HCT116 (cell line): ENCODE data around the gene ATP8A2.

Experiments
- ATF3 ChIP-seq: IDR thresholded peaks from 2 replicates; pipeline ENCODE4 v1.6.1; 2012
- CEBPB ChIP-seq: IDR thresholded peaks from 2 replicates; pipeline ENCODE4 v1.6.1; 2012; ENCODE audit warnings: low read depth
- CTCF ChIP-seq, 3 experiments: fragments of 200-600 bp in 1 of 3; sonication (generic) in 1 of 3; IDR thresholded peaks in 2 of 3; conservative IDR thresholded peaks in 1 of 3; 2 replicates each; pipeline ENCODE4 v1.5.1; 2012 to 2017; ENCODE audit warnings: low read depth in 2 of 3, low read length in 2 of 3, antibody characterized with exemption in 1 of 3, borderline replicate concordance in 1 of 3, control low read depth in 1 of 3, mild to moderate bottlenecking in 1 of 3, mixed read lengths in 1 of 3, mixed run types in 1 of 3, moderate library complexity in 1 of 3; ENCODE audit not compliant: insufficient read depth in 1 of 3
- EZH2 ChIP-seq: fragments of 200-600 bp; sonication (generic); IDR thresholded peaks from 2 replicates; pipeline ENCODE4 v1.6.1; 2017; ENCODE audit warnings: antibody characterized with exemption, mixed run types
- EZH2phosphoT487 ChIP-seq: fragments of 200-600 bp; IDR thresholded peaks from 2 replicates; pipeline ENCODE4 v1.6.1; 2018; ENCODE audit warnings: antibody characterized with exemption, borderline replicate concordance
- POLR2AphosphoS5 ChIP-seq: IDR thresholded peaks from 2 replicates; pipeline ENCODE4 v1.6.1; 2011; ENCODE audit warnings: mild to moderate bottlenecking, low read depth, low read length, moderate library complexity
- SIN3A ChIP-seq: IDR thresholded peaks from 2 replicates; pipeline ENCODE4 v1.6.1; 2012; ENCODE audit warnings: low read depth
- TCF7L2 ChIP-seq: IDR thresholded peaks from 2 replicates; pipeline ENCODE4 v1.7.0; 2011; ENCODE audit warnings: borderline replicate concordance, inconsistent platforms; ENCODE audit not compliant: insufficient read depth, insufficient read length; ENCODE audit errors: extremely low read depth

- TF ChIP-seq CEBPB (no peak), POLR2AphosphoS5 (no peak), EZH2phosphoT487 (no peak), SIN3A (no peak), ATF3 (no peak), CTCF (IDR thresholded peaks at IDR 0.05 in 2 of 3, conservative IDR thresholded peaks at IDR 0.05 in 1 of 3; ENCODE audit: borderline replicate concordance in 1 of 3, insufficient read depth in 1 of 3, low read depth in 2 of 3, low read length in 2 of 3) (no peak), EZH2 (no peak), TCF7L2 (no peak)
These were observed 635.7 kb downstream of the ATP8A2 start for GRCh38 chr13:26007261-26008125.
